OCI-M1 (cell line): Measurements from ENCODE around the gene AQP3.
"Not testable (repeated sequence)": the region's sequence is repeated elsewhere in the genome, so short reads cannot be mapped to it uniquely, and the experiment has no call there.

Source experiments
- DNase-seq: peaks from one replicate; lab custom pipeline; 2025; lab: John Stamatoyannopoulos, UW

Gene AQP3

GRCh38 chr9:33440609-33441008 lies 6.8 kb downstream of the AQP3 start:
- DNase-seq, result no peak

- DNase-seq, result no peak
Observed at GRCh38 chr9:33440204-33440603, 7.2 kb downstream of the AQP3 start.

- DNase-seq, result no peak
Observed at GRCh38 chr9:33439731-33440130, 7.7 kb downstream of the AQP3 start.

GRCh38 chr9:33438926-33439680 lies 8.3 kb downstream of the AQP3 start:
- no peak for DNase-seq

GRCh38 chr9:33437898-33438297 lies 9.5 kb downstream of the AQP3 start:
- DNase-seq, result peak; percentile 55

GRCh38 chr9:33437205-33437604 lies 10.2 kb downstream of the AQP3 start:
- DNase-seq, result peak; percentile 69

GRCh38 chr9:33436445-33436844 lies 10.9 kb downstream of the AQP3 start:
- peak; percentile 35 for DNase-seq

- no peak for DNase-seq
Observed at GRCh38 chr9:33435821-33436277, 11.5 kb downstream of the AQP3 start.

- no peak for DNase-seq
Observed at GRCh38 chr9:33434317-33435105, 12.9 kb downstream of the AQP3 start.

GRCh38 chr9:33433871-33434270 lies 13.5 kb downstream of the AQP3 start:
- DNase-seq, result no peak

GRCh38 chr9:33431420-33431819 lies 16.0 kb downstream of the AQP3 start:
- no peak for DNase-seq

- DNase-seq, result peak; percentile 14
Observed at GRCh38 chr9:33430942-33431341, 16.5 kb downstream of the AQP3 start.

- DNase-seq, result no peak
Observed at GRCh38 chr9:33429256-33429985, 18.0 kb downstream of the AQP3 start.

GRCh38 chr9:33426843-33427293 lies 20.5 kb downstream of the AQP3 start:
- no peak for DNase-seq

GRCh38 chr9:33425128-33425533 lies 22.3 kb downstream of the AQP3 start:
- no peak for DNase-seq

- not testable (repeated sequence) for DNase-seq
Observed at GRCh38 chr9:33424492-33424891, 22.9 kb downstream of the AQP3 start.

GRCh38 chr9:33424043-33424442 lies 23.4 kb downstream of the AQP3 start:
- not testable (repeated sequence) for DNase-seq

GRCh38 chr9:33419708-33420303 lies 27.6 kb downstream of the AQP3 start:
- no peak for DNase-seq

GRCh38 chr9:33418090-33418489 lies 29.3 kb downstream of the AQP3 start:
- DNase-seq, result no peak

- no peak for DNase-seq
Observed at GRCh38 chr9:33416996-33417395, 30.4 kb downstream of the AQP3 start.

- DNase-seq, result peak; percentile 79
Observed at GRCh38 chr9:33415501-33416038, 31.8 kb downstream of the AQP3 start.
